GM12874 (cell line): ENCODE results near the gene ADAMTS17.

Experiments used
- TF ChIP-seq, protein P1 (sequence below): IDR thresholded peaks from 2 replicates; pipeline ENCODE4 v1.5.1; 2011; ENCODE audit warnings: low read depth, mild to moderate bottlenecking, control low read depth, low read length, moderate library complexity; ENCODE audit not compliant: insufficient read depth

ADAMTS17 gene

DNA sequence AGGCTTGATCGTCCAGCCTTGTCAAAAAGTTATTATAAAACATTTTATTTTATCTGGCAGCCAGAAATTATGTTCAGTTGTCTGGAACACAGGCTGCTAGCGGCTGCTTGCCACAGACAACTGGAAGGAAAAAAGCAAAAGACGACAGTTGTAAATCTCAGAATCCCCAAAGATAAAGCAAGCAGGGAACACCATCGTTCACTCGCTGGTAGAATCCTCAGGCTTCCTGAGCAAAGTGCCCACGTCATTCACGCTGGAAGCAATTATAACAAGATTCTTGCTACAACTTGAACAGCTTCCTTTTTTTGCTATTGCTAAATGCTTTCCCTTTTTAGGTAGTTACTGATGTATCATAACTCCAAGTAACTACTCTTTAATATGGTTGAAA lies 33.6 kb downstream of the ADAMTS17 start:
- TF ChIP-seq, protein P1, sequence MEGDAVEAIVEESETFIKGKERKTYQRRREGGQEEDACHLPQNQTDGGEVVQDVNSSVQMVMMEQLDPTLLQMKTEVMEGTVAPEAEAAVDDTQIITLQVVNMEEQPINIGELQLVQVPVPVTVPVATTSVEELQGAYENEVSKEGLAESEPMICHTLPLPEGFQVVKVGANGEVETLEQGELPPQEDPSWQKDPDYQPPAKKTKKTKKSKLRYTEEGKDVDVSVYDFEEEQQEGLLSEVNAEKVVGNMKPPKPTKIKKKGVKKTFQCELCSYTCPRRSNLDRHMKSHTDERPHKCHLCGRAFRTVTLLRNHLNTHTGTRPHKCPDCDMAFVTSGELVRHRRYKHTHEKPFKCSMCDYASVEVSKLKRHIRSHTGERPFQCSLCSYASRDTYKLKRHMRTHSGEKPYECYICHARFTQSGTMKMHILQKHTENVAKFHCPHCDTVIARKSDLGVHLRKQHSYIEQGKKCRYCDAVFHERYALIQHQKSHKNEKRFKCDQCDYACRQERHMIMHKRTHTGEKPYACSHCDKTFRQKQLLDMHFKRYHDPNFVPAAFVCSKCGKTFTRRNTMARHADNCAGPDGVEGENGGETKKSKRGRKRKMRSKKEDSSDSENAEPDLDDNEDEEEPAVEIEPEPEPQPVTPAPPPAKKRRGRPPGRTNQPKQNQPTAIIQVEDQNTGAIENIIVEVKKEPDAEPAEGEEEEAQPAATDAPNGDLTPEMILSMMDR, result no peak

DNA sequence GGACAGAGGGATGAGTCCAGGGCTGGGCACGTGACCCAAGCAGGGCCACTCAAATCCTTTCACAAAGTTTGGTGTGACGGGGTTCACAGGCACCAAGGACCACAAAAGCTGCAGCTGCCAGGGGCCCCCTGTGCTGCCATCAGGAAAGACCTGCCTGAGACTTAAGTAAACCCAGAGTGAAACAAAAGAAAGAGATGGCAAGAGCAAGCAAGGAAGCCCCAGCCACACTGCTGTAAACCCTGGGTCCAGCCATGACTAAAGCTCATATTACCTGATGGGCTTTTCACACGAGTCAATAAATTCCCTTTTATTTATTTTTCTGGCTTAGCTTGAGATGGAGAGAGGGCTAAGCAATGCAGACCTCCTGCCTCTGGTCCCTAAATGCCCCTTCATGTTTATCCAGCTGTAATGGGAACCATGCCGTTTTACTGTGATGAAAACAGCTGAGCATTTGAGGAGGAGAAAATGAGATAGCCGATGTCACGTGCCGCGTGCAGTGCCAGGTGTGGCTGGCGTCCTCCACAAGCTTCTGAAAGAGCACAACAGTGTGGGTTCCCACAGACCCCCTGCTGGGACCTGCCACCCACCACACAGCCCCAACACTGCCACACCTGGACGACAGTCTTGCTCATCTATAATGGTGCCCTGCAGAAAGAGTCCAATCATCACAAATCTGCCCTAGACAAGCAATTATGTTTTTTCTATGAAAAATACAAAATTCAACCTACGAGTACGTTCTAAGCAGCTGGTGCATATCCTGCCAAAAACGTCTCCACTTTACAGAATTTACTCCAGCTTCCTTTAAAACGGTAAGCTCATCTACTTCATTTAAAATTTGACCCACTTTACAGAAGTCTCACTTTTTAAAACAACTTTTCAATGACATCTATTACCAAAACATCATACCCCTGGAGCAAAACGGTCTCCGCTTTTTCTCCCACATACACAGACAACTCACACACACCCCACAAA lies 34.2 kb downstream of the ADAMTS17 start:
- TF ChIP-seq, protein P1, result no peak

DNA sequence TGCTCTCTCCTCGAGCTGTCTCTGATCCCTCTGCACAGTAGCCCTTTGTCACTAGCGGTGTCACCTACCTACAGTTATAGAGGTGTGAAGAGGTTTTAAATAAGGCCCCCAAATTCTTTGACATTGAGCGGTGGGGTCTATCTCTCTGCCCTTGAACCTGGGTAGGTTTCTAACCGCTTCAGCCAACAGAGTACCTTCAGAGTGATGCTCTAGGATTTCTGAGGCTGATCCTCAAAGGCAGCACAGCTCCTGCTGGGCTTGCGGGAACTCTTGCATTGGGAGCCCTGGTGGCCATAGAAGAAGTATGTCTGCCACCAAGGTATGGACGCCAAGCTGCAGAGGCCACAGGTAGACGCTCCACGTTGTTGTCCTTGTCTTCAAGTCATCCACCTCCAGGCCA lies 35.7 kb downstream of the ADAMTS17 start:
- TF ChIP-seq, protein P1, result no peak

DNA sequence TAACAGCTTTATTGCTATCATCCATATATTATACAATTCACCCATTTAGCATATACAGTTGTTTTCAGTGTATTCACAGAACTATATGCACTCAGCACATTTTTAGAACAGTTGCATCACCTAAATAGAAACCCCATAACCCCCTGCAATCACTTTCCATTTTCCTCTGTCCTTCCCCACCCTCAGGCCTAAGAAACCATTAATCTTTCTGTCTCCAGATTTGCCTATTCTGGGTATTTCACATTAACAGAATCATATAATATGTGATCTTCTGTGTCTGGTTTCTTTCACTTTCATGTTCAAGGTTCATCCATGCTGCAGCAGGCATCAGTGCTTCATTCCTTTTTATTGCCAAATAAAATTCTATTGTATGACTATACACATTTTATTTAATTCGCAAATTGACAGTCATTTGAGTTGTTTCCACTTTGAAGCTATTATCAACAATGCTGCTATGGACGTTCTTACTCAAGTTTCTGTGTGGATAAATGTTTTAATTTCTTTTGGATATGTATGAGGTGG lies 39.8 kb downstream of the ADAMTS17 start:
- TF ChIP-seq, protein P1, result no peak

DNA sequence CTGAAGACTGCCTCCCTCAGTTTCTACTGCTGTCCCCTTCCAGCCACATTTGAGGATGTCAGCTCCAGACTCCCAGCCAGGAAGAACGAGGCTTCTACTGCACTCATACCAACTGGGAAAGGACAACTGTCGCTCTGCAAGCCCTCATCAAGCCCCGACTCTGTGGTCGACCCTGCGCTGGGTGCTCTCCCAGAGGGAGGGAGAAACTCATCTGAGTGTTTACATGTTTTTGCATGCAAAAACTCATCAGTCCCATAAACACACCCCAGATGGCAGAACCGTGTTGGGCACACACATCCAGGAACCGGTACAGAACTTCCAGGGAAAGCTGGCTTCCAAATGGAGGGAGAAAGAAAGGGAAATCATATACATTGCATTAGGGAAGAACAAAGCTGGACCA lies 43.5 kb downstream of the ADAMTS17 start:
- TF ChIP-seq, protein P1, result no peak

DNA sequence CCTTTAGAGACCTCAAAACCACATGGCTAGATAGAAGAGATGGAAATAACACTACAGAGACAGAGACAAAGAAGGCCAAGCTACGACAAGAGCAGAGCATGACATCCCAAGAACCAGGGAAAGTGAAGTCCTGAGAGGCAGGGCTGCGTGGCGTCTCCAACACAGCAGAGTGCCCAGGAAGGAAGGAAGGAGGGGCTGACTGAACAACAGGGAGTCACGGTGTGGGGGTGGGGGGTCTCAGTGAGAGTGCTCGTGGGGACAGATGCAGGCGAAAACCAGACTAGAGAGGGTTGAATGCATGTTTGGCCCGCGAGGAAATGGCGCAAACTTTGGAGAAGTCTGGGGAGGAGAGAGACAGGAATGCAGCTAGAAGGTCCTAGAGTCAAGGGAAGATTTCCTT lies 44.0 kb downstream of the ADAMTS17 start:
- TF ChIP-seq, protein P1, result no peak

DNA sequence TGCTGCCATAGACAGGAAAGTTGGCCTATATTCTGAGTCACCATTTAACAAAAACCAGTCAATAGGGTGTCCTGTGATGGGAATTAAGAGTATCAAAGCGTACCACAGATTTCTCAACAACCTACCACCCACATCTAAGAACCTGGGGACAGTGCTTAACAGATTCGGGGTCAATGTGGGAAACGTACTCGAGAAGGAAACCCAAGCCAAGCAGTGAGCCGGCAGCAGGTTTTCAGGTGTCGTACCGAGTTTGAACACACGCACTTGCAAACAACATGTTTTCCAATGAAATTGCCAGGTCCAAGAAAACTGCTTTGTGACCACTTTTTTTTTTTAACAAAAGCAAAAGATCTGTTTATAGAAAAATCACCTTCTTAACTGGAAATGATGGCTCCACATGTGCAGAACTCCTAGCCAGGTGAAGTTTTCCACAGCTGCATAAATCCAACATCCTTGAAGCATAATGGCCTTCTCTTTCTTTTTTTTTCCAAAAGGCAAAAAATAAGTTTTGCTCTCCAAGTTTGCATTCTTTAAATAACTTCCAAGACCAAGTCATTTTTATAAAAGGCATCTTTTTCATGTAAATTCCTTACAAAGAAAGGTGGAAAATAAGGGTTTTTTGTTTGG lies 45.7 kb downstream of the ADAMTS17 start:
- TF ChIP-seq, protein P1, result no peak
